Activated naive CD4-positive, alpha-beta T cell treated with anti-CD3 and anti-CD28 coated beads, Interleukin-2, amount 10 ng/mL, durations not matched to agents 7 days and 5 days (primary cell): ENCODE measurements around the gene ARMC3.

Experiments used
- CTCF ChIA-PET: fragments of 350-600 bp; sonication (Branson Sonifier 250); formaldehyde crosslinking; loops from one replicate; lab custom pipeline; 2021; ENCODE audit warnings: antibody characterized with exemption; lab: Charles Lee
- DNase-seq: peaks from one replicate; pipeline ENCODE4 v3.0.0-alpha.2; 2020
- H3K27ac Mint-ChIP-seq: one replicate; pipeline ENCODE4 v1.8.0; 2021; ENCODE audit warnings: mild to moderate bottlenecking, moderate library complexity, mixed read lengths
- H3K27me3 Mint-ChIP-seq: one replicate; pipeline ENCODE4 v1.8.0; 2021; ENCODE audit warnings: mild to moderate bottlenecking, mixed read lengths
- H3K36me3 Mint-ChIP-seq: one replicate; pipeline ENCODE4 v1.8.0; 2021; ENCODE audit warnings: mixed read lengths
- H3K4me1 Mint-ChIP-seq: one replicate; pipeline ENCODE4 v1.8.0; 2021; ENCODE audit warnings: mixed read lengths
- H3K4me3 Mint-ChIP-seq: one replicate; pipeline ENCODE4 v1.8.0; 2021; ENCODE audit warnings: mild to moderate bottlenecking, moderate library complexity, mixed read lengths
- H3K9me3 Mint-ChIP-seq: one replicate; pipeline ENCODE4 v1.8.0; 2021; ENCODE audit warnings: mixed read lengths

Gene ARMC3

DNA sequence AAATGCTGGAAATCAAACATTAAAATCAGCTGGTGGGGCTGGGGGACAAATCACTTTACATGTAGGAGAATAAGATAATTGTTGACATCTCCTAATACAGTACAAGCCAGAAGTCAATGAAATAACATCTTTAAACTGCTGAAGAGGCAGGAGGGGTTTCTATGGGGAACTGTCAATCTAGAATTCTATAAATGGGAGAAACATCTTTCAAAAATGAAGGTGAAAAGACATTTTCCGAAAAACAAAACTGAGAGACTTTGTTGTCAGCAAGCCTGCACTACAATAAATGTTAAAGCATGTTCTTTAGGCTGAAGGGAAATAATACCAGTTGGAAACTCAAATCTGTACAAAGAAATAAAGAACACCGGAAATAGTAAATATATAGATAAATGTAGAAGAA, 150.3 kb downstream of the ARMC3 start:
- Mint-ChIP-seq H3K4me3 (no peak overlapping the region), H3K27ac (no peak overlapping the region), H3K27me3 (peaks cover 34% of the 10 kb centered on the region), H3K9me3 (no peaks in the 10 kb centered on the region), H3K4me1 (no peaks in the 10 kb centered on the region), H3K36me3 (no peaks in the 10 kb centered on the region)
- CTCF ChIA-PET, result no interaction called here
- DNase-seq, result no peak

DNA sequence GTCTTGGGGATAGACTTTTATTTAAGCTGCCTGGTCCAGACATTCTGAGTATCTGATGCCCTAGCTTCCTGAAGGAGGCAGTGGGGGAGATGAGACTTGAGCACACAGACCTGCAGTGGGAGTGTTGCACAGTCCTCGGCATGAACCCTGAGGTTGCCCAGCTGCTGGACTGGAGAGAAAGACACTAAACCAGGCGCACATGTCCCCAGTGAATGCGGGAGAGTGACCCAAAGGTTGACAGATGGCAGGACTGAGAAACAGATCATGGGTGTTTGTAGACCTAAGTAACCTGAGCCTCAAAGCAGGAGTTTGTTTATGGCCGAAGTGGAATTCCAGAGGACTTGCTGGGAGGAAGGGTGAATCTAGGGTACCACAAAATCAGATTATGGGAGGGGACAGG, 151.8 kb downstream of the ARMC3 start:
- no peak for DNase-seq
- H3K36me3 Mint-ChIP-seq, result no peaks in the 10 kb centered on the region
- peaks cover 30% of the 10 kb centered on the region for H3K27me3 Mint-ChIP-seq
- H3K4me3 Mint-ChIP-seq, result no peak overlapping the region
- no peaks in the 10 kb centered on the region for H3K9me3 Mint-ChIP-seq
- H3K27ac Mint-ChIP-seq, result no peak overlapping the region
- CTCF ChIA-PET, result no interaction called here
- no peaks in the 10 kb centered on the region for H3K4me1 Mint-ChIP-seq

GRCh38 chr10:23080262-23080661, 152.4 kb downstream of the ARMC3 start:
- no peak for DNase-seq
- H3K36me3 Mint-ChIP-seq, result no peaks in the 10 kb centered on the region
- H3K4me3 Mint-ChIP-seq, result no peak overlapping the region
- H3K27ac Mint-ChIP-seq, result no peak overlapping the region
- CTCF ChIA-PET, result interaction anchor here (1.0 kb wide), 1 partner anchor 213 kb away, joined by 4 read pairs; no protein-coding TSS in a partner anchor
- H3K27me3 Mint-ChIP-seq, result peaks cover 30% of the 10 kb centered on the region
- H3K4me1 Mint-ChIP-seq, result no peaks in the 10 kb centered on the region
- no peaks in the 10 kb centered on the region for H3K9me3 Mint-ChIP-seq

- no peak overlapping the region for H3K4me3 Mint-ChIP-seq
- DNase-seq, result no peak
- no peaks in the 10 kb centered on the region for H3K4me1 Mint-ChIP-seq
- no peaks in the 10 kb centered on the region for H3K9me3 Mint-ChIP-seq
- CTCF ChIA-PET, result interaction anchor here (0.9 to 1.0 kb wide), 2 partner anchors 212 to 880 kb away, joined by 3 to 4 read pairs; no protein-coding TSS in a partner anchor
- H3K27ac Mint-ChIP-seq, result no peak overlapping the region
- H3K36me3 Mint-ChIP-seq, result no peaks in the 10 kb centered on the region
- peaks cover 28% of the 10 kb centered on the region for H3K27me3 Mint-ChIP-seq
Observed at GRCh38 chr10:23081221-23081750, 153.4 kb downstream of the ARMC3 start.

GRCh38 chr10:23081891-23082290, 154.0 kb downstream of the ARMC3 start:
- Mint-ChIP-seq H3K4me1 (no peaks in the 10 kb centered on the region), H3K27me3 (peaks cover 28% of the 10 kb centered on the region), H3K27ac (no peak overlapping the region), H3K36me3 (no peaks in the 10 kb centered on the region), H3K4me3 (no peak overlapping the region), H3K9me3 (no peaks in the 10 kb centered on the region)
- CTCF ChIA-PET, result no interaction called here
- no peak for DNase-seq
